ENCODE results near the gene LAX1.
"Not testable (repeated sequence)": the region's sequence is repeated elsewhere in the genome, so short reads cannot be mapped to it uniquely, and the experiment has no call there.

Gene LAX1

DNA sequence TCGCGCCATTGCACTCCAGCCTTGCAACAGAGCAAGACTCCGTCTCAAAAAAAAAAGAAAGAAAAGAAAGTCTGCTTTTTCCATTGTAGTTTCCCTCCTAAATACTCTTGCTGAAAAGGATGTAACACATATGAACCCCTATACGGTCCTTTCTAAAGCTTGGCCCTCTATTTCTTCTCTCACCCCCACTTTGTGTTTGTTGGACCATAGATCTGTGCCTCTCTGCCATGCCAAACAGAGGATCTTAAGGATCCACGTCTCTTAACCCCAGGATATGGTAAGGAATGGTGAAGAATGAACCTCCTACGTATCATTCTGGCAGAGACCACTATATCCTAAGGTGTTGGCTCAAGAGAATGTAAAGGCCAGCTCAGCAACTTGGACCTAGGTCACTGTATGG, 18.7 kb upstream of the LAX1 start:
- no peak overlapping the region for H3K4me2 ChIP-seq (ENCODE audit: low read length)
- H3K9me3 ChIP-seq (ENCODE audit: control insufficient read depth, insufficient read depth, low read length) = no peaks in the 10 kb centered on the region
- H4K20me1 ChIP-seq (ENCODE audit: control insufficient read depth, insufficient read depth, low read depth, low read length) = no peaks in the 10 kb centered on the region
- H3K9me2 ChIP-seq (replicated peaks; ENCODE audit: control insufficient read depth, low read length) = no peaks in the 10 kb centered on the region
- H3F3A ChIP-seq (ENCODE audit: control insufficient read depth, insufficient read depth) = no peaks in the 10 kb centered on the region
- no peaks in the 10 kb centered on the region for H3K79me2 ChIP-seq (ENCODE audit: control insufficient read depth, low read length)
- no peak overlapping the region for H3K27ac ChIP-seq (ENCODE audit: low read depth, low read length)
- H3K4me3 ChIP-seq (ENCODE audit: low read length) = no peak overlapping the region
- peaks cover 17% of the 10 kb centered on the region for H3K4me1 ChIP-seq (ENCODE audit: control insufficient read depth, low read length)
- TF ChIP-seq, protein P1, sequence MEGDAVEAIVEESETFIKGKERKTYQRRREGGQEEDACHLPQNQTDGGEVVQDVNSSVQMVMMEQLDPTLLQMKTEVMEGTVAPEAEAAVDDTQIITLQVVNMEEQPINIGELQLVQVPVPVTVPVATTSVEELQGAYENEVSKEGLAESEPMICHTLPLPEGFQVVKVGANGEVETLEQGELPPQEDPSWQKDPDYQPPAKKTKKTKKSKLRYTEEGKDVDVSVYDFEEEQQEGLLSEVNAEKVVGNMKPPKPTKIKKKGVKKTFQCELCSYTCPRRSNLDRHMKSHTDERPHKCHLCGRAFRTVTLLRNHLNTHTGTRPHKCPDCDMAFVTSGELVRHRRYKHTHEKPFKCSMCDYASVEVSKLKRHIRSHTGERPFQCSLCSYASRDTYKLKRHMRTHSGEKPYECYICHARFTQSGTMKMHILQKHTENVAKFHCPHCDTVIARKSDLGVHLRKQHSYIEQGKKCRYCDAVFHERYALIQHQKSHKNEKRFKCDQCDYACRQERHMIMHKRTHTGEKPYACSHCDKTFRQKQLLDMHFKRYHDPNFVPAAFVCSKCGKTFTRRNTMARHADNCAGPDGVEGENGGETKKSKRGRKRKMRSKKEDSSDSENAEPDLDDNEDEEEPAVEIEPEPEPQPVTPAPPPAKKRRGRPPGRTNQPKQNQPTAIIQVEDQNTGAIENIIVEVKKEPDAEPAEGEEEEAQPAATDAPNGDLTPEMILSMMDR (IDR thresholded peaks at IDR 0.05; ENCODE audit: low read depth, low read length, poor library complexity, severe bottlenecking) = no peak
- no peak for TF ChIP-seq EZH2phosphoT487 (IDR thresholded peaks at IDR 0.05; ENCODE audit: borderline replicate concordance, low read length)
- H3K36me3 ChIP-seq (ENCODE audit: control insufficient read depth, low read length) = no peaks in the 10 kb centered on the region
- H3K27me3 ChIP-seq (ENCODE audit: control insufficient read depth, low read length) = peaks cover 5% of the 10 kb centered on the region; the same call in 1 of the 2 replicates

DNA sequence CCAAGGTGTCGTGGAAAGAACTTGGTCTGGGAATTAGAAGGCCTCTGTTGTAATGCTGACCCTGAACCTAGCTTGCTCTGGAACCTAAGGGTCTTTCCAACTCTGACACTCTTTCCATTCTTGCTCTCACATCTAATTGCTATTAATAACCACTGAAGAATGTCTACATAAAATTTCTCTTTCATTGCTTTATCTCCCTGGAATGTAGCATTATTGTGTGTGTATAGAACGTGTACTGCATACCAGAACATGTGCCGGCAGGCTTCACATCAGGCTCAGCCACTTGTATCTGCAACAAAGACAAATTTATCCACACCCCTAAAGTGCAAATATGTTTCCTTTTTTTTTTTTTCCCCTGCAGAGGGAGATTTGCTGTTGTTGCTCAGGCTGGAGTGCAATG, 13.9 kb upstream of the LAX1 start:
- H3K79me2 ChIP-seq (ENCODE audit: control insufficient read depth, low read length) = no peaks in the 10 kb centered on the region
- H3K36me3 ChIP-seq (ENCODE audit: control insufficient read depth, low read length) = no peaks in the 10 kb centered on the region
- no peaks in the 10 kb centered on the region for H3K27me3 ChIP-seq (ENCODE audit: control insufficient read depth, low read length)
- TF ChIP-seq EZH2phosphoT487 (IDR thresholded peaks at IDR 0.05; ENCODE audit: borderline replicate concordance, low read length) = no peak
- TF ChIP-seq, protein P1 (IDR thresholded peaks at IDR 0.05; ENCODE audit: low read depth, low read length, poor library complexity, severe bottlenecking) = no peak
- H3K4me3 ChIP-seq (ENCODE audit: low read length) = no peak overlapping the region
- H3K27ac ChIP-seq (ENCODE audit: low read depth, low read length) = no peak overlapping the region
- no peaks in the 10 kb centered on the region for H3F3A ChIP-seq (ENCODE audit: control insufficient read depth, insufficient read depth)
- no peaks in the 10 kb centered on the region for H3K9me2 ChIP-seq (replicated peaks; ENCODE audit: control insufficient read depth, low read length)
- peaks cover 24% of the 10 kb centered on the region for H3K4me1 ChIP-seq (ENCODE audit: control insufficient read depth, low read length)
- H3K4me2 ChIP-seq (ENCODE audit: low read length) = no peak overlapping the region
- no peaks in the 10 kb centered on the region for H4K20me1 ChIP-seq (ENCODE audit: control insufficient read depth, insufficient read depth, low read depth, low read length)
- H3K9me3 ChIP-seq (ENCODE audit: control insufficient read depth, insufficient read depth, low read length) = no peaks in the 10 kb centered on the region

DNA sequence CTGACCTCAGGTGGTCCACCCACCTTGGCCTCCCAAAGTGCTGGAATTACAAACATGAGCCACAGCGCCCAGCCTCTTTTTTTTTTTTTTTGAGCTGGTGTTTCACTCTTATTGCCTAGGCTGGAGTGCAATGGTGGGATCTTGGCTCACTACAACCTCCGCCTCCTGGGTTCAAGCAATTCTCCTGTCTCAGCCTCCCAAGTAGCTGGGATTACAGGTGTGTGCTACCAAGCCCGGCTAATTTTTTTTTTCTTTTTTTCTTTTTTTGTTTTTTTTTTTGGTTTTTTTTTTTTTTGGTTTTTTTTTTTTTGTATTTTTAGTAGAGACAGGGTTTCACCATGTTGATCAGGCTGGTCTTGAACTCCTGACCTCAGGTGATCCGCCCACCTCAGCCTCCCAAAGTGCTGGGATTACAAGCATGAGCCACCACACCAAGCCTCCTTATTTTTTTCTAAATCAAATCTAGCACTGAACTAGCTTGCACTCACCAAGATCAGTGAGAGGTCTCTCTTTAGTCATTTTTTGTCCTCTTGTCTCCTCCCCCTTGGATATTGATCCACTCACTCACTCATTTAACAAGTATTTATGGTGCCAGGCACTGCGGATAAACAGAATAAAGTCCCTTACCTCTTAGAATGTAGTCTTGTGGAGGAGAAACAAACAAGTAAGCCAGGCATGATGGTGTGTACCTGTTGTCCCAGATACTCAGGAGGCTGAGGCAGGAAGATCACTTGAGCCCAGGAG, 13.2 kb upstream of the LAX1 start:
- H3K9me3 ChIP-seq (ENCODE audit: control insufficient read depth, insufficient read depth, low read length); H3F3A ChIP-seq (ENCODE audit: control insufficient read depth, insufficient read depth); H4K20me1 ChIP-seq (ENCODE audit: control insufficient read depth, insufficient read depth, low read depth, low read length); H3K36me3 ChIP-seq (ENCODE audit: control insufficient read depth, low read length); H3K27ac ChIP-seq (ENCODE audit: low read depth, low read length); H3K4me2 ChIP-seq (ENCODE audit: low read length); H3K4me3 ChIP-seq (ENCODE audit: low read length); H3K79me2 ChIP-seq (ENCODE audit: control insufficient read depth, low read length); H3K27me3 ChIP-seq (ENCODE audit: control insufficient read depth, low read length); H3K9me2 ChIP-seq (replicated peaks; ENCODE audit: control insufficient read depth, low read length): not testable (repeated sequence)
- peaks cover 24% of the 10 kb centered on the region for H3K4me1 ChIP-seq (ENCODE audit: control insufficient read depth, low read length)

DNA sequence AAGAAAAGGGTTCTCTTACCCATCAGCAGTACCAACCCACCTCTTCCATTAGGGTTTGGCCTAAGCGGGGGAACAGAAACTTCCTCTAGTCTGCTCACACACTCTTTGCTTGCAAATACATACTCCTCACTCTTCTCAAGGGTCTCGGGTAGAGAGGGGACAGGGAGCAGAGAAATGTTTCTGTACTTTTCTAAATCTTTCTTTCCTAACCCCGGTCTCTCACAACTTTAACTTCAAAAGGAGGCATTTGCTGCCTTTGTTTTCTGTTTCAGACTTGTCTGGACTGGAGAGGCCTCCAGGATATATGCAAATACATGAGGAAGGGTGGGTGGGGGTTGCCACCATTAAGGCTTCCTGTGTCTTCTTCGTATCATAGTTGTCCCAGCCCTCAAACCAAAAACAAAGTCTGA, 10.5 kb upstream of the LAX1 start:
- H4K20me1 ChIP-seq (ENCODE audit: control insufficient read depth, insufficient read depth, low read depth, low read length) = no peaks in the 10 kb centered on the region
- peak overlapping the region; percentile 93 for H3K4me2 ChIP-seq (ENCODE audit: low read length)
- no peaks in the 10 kb centered on the region for H3K79me2 ChIP-seq (ENCODE audit: control insufficient read depth, low read length)
- H3K4me3 ChIP-seq (ENCODE audit: low read length) = peak overlapping the region; percentile 67
- H3F3A ChIP-seq (ENCODE audit: control insufficient read depth, insufficient read depth) = no peaks in the 10 kb centered on the region
- H3K36me3 ChIP-seq (ENCODE audit: control insufficient read depth, low read length) = no peaks in the 10 kb centered on the region
- no peaks in the 10 kb centered on the region for H3K9me3 ChIP-seq (ENCODE audit: control insufficient read depth, insufficient read depth, low read length)
- TF ChIP-seq EZH2phosphoT487 (IDR thresholded peaks at IDR 0.05; ENCODE audit: borderline replicate concordance, low read length) = no peak
- TF ChIP-seq, protein P1 (IDR thresholded peaks at IDR 0.05; ENCODE audit: low read depth, low read length, poor library complexity, severe bottlenecking) = no peak
- H3K4me1 ChIP-seq (ENCODE audit: control insufficient read depth, low read length) = peaks cover 24% of the 10 kb centered on the region
- no peaks in the 10 kb centered on the region for H3K9me2 ChIP-seq (replicated peaks; ENCODE audit: control insufficient read depth, low read length)
- peak overlapping the region; percentile 77 for H3K27ac ChIP-seq (ENCODE audit: low read depth, low read length)
- no peaks in the 10 kb centered on the region for H3K27me3 ChIP-seq (ENCODE audit: control insufficient read depth, low read length)

Measured in DOHH2 (cell line).